ELR (cell line): ENCODE measurements around the gene TMEM94.

Experiments used
- DNase-seq: peaks from one replicate; pipeline ENCODE4 v3.0.0-alpha.2; 2015; ENCODE audit warnings: low read depth

The TMEM94 gene

DNA sequence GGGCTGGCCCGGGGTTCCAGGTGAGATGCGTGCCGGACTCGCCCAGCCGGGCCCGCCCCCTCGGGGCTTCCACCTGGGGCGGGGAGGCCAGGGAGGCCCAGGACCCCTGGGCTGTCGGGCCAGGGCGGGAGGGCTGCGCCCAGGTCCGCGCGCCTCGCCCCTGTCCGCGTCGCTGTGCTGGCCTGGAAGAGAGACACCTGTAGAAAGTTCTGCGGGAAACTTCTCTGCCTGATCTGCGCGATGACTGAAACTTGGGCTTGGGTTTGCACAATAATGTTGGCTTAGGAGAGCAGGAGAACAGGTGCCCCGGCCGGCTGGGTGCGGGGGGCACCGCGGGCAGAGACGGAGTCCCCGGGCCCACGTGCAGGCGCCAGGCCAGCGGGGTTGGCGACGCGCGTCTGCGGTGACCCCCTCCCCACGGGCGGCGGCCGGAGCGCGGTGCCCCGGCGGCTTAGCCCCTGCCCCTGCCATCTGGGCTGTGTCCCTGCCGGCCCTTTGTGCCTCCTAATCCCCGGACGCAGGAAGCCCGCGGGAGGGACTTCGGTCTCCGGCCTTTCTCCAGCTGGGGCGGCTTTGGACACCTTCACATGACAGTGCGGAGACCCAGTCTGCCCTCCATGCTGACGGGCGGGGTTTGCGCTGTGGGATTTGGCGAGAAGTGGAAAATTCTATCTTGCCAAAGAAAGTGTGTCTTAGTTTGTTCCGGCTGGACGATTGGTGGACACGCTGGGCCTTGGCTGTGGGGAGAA, 69.5 kb downstream of the TMEM94 start:
- DNase-seq, result no peak

DNA sequence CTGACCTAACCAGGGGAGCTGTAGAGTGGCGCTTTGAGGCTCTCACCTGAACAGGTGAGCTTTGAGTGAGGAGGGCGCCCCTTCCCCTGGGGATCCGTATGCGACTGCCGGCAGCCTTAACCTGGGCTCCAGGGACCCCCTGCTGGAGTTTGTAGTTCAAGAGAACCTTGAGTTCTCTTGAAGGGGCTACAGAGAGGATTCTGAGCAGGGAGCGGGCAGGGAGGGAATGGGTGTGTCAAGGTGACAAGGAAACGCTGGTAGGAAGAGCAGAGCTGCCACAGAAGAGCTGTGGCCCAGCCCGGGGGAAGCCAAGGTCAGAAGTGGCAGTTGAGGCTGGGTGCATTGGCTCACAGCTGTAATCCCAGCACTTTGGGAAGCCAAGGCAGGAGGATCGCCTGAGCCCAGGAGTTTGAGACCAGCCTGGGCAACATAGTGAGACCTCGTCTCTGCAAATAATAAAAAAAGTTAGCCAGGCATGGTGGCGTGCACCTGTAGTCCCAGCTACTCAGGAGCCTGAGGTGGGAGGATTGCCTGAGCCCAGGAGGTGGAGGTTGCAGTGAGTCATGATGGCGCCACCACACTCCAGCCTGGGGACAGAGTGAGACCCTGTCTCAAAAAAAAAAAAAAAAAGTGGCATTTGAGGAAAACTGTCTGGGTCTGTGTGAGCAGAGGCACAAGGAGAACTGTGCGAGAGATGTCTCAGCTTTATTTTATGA, 70.3 kb downstream of the TMEM94 start:
- DNase-seq, result no peak

DNA sequence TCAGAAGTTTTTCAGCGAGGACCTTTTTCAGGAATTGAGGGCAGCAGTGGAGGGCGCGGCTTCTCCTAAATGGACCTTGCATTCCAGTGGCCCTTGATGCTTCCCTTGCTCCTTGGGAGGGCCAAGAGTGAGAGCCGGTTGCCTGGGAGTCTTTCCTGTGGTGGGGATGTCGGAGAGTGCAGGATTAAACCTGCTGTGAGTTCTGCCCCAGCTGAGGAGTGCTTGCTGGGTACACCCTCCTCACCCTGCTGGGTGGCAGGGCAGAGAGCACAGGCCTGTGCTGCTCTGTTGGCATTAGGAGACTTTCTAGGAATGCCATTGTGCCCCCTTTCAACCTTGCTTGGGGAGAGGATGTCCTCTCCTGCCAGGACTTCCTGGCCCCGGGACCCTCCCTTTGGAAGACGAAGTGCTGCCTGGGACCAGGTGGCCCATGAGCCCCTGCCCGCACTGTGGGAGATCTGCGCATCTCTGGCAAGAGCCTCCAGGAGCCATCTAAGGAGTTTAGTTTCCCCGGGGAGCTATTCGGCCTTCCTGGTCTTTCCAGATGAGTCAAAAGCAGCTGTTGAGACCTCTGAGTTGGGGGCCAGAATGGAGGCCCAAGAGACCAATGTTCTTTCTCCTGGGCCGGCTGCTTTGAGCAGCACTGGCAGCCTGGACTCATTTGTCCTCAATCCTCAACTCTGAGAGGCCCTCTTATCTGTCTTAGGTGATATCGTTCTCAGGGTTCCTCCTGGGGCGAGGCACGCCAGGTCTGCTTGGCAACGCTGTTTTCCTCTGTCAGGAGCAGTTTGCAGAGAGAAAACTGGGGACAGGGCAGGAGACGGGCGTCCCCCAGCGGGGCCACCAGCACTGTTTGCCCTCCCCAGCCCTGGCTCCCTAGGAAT, 74.6 kb downstream of the TMEM94 start:
- no peak for DNase-seq

DNA sequence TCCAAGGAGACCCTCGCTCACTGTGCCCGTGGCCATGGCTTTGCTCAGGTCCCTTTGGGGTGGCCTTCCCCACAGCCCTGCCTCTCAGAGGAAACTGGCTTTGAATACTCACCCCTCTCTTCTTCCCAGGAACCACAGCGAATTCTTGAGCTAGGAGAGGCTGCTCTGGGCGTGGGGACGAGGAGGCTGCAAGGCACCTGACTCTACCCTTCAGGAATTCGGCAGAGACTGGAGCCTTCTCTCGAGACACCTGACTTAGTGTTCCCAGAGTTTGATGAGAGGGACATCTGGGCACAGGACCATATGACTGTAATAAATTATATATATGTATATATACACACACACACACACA, 75.3 kb downstream of the TMEM94 start:
- peak; percentile 26 for DNase-seq

DNA sequence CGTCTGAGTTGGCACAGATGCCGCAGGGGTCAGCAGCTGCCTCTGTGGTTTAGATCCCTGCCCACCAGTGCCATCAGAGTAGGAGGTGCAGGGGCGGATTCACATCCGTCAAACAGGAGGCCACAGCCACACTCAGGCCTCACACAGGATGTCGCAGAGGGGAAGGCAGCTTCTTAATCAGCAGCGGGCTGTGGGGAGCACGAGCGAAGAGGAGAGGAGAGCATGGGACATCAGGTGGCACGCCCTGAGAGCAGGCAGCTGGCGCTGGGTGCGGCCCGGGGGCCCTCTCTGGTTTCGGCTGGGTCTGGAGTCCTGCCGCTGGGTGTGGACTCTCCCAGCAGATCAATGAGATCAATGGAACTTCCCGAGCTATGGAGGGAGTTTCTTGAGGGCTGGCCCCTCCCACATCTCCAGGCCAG, 78.7 kb downstream of the TMEM94 start:
- DNase-seq, result no peak

DNA sequence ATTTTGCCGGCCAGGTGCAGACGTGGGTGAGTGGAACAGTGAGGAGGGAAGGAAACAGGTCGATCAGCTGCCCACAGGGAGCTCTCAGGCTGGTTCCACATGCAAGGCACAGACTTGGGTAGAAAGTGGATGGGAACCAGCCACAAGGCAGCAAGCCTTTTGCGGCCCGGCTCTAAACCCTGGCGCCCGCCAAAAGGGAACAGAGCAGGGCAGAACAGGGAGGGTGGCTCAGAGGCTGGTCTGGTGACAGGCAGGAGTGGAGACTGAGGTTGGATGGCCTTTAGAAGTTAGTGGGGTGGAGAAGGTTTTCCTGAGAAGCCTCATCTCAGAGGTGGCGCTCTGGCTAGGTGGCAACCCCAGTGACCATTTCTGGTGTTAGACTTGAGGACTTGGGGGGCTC, 79.4 kb downstream of the TMEM94 start:
- DNase-seq, result no peak

DNA sequence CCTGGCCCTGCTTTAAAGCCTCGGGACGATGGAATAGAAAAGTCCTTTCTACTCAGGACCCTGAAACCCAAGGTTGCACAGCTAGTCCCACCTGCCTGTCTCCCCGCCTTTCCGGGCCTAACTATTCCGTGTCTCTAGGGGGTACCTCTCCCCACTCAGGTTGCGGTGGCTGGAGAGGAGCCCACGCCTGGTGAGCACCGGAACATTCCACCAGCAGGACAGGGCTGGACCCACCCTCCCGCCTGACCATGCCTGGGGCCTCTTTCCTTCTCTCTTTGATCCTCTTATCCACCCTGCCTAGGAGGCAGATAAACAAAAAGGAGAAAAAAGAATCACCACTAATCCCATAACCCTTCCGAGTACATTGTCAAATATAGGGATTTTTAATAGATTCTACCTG, 79.9 kb downstream of the TMEM94 start:
- DNase-seq, result no peak

DNA sequence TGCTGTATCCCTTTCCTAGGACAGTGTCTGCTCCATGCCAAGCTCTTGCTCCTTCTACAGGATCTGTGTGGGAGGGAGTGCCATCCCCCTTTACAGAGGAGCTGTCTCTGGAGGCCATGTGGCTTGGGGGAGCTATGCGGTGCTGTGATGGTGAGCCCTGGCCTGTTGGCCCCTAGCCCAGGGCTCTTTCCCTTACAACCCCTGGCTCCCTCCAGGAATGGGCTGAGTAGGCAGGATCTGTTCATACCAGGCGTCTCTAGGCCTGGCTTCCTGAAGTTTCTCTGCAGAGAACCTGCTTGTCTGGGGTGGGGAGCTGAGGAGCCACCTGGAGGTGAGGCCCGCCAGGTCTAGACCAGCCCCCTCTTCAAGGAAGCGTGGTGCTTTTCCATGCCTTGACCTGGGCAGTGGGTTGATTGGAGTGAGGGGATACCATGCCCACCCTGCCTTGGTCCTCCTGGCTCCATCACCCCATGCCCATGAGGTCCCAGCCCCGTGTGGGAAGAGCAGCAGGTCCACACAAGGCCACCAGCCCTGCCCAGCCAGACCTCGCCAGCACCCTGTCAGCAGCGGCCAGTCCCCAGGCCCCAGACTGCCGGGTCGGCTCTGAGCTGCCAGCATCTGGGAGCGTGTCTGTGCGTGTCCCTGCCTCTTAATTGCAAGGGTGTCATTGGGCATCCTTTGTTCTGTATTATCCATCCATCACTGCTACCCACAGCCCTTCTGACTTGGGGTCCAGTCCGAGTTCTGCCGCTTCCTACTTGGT, 83.7 kb downstream of the TMEM94 start:
- DNase-seq, result no peak

DNA sequence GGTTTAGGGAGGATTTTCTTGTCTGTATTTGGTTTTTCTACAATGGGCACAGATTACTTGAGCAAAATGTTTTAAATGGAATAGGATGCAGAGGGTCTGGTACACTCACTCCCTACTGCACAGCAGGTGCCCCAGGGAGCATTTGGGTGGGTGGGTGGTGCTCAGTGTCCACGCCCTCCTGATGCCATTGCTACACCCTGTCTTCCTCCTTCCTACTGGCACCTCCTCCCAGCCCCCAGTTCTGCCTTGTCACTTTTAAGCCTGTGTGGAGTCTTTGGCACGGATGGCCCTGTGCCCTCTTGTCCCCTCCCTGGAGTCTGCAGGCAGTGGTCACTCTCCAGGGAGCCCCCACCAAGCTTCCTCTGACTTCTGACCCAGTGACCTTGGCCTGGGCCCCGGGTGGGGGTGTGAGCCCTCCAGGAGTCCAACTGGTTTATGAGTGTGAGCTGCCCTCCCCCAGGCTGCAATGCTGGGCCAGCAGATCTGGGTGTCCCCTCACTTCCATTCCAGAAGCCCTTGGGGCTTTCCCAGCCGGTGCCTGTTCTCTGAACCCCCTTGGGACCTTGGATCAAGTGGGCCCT, 84.6 kb downstream of the TMEM94 start:
- no peak for DNase-seq

DNA sequence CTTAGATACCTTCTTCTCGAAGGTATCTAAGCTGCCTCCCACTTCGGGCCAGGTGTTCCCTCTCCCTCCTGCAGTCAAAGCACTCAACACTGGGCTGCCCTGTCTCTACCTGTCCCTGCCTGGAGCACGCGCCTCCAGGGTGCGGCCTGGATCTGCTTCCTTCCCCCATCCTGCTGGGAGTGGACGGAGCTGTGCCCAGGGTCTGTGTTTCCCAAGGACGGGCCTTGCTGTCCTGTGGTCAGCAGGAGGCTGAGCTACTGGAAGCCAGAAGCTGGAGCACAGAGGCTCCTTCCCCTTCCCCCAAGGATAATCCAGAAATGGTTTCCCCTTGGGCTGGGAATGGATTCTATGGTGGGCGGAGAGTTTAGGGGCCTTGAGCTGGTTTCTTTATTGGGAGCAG, 85.8 kb downstream of the TMEM94 start:
- no peak for DNase-seq

DNA sequence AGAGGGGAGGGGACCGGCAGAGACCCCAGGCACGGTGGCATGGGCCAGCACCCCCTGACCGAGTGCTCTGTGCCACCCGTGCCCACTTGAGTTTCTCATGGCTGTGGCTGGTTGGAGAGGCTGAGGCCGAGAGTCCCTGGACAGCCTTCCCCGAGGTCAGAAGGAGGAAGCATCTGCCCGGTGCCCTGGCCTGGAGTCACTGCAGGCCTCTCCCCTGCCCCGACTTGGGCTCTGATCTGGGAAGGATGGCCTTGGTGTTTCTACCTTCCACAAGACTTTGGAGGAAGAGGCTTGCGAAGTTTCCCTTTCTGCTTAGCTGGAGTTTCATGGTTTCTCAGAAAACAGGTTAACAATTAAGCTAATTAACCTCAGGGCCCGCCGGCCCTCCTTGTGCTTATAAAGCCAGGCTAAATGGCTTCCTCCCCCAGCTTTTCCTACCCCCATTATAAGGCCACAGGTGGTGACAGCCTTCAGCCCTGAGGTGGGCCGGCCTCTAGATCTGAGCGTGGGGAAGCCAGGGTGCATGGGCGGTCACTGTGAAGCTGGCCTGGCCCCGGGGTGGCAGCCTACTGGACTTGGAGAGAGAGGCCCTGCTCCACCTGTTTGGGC, 86.4 kb downstream of the TMEM94 start:
- DNase-seq, result no peak

DNA sequence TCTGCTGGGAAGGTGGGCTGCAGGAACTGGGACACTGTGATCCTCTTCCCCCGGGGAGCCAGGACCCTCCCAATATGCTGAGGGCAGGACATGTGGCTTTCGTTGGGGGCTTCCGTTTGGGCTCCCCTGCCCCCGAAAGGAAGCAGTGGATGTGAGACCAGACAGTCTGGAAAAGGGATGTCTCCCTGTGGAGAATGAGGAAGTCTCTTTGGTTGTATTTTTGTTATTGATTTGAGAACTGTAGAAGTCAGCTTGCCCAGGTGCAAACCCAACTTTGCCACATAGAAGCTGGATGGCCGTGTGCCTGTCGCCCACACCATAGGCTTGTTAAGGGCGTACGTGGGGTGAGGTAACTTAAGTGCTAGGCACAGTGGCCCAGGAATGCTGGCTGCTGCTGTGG, 87.8 kb downstream of the TMEM94 start:
- no peak for DNase-seq

DNA sequence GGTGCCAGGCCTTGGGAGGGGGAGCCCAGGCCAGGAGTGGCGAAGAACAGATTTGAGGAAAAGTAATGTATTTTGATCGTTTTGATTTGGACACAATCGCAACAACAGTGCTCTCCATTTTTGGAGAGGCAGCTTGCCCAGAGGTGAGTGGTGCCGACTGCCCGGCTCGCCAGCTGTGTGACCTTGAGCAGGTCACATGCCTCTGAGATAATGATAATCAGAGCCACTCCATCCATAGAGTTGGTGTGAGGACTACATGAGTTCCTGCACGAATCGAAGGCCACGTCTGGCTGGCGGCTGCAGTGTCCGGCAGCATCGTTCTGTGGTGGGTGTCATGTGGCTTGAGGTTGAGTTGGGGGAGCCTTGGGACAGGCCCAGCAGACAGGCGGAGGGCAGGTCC, 89.7 kb downstream of the TMEM94 start:
- DNase-seq, result no peak

DNA sequence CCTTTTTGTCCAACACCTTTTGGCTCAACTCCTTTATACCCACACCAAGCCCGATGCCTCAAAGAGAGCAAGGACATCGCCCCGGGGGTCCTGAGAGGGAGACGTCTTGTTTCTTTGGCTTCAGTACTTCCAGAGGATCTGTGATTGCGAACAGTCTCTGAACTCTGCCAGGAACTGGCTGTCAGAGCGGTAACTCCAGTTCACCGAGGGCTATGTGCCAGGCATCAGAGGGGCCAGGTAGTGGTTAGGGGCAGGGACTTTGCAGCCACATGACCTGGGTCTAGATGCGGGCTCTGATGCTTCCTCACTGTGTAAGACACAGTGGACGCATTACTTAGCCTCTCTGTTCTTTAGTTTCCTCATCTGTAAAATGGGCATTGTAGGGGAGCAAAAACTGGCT, 90.7 kb downstream of the TMEM94 start:
- DNase-seq, result no peak

DNA sequence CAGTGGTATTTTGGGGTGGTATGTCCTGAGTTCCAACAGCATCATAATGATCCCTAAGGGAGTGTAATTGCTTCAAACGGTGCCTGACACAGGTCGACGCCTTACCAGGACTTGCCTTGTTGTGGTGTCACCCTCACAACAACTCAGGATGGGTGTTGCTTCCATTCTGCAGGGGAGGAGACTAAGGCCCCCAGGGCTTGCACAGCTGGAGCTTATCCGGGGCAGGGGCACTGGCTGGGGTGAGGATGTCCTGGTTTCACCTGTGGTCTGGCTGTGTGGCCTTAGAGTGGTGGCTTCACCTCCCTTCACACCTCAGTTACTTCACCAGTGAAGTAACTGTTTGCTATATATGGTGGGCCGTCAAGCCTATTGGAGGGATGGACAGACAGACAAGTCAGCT, 92.4 kb downstream of the TMEM94 start:
- no peak for DNase-seq
